ENCODE measurements around the gene ADRM1. TPM values are rescaled to one million over a fixed set of nuclear protein-coding genes. Genes with fewer than 3 reads are reported as not detected.

The ADRM1 gene
- total RNA-seq, 4 donors from 2014 or later = 89.9 to 140 (median 117) TPM

DNA sequence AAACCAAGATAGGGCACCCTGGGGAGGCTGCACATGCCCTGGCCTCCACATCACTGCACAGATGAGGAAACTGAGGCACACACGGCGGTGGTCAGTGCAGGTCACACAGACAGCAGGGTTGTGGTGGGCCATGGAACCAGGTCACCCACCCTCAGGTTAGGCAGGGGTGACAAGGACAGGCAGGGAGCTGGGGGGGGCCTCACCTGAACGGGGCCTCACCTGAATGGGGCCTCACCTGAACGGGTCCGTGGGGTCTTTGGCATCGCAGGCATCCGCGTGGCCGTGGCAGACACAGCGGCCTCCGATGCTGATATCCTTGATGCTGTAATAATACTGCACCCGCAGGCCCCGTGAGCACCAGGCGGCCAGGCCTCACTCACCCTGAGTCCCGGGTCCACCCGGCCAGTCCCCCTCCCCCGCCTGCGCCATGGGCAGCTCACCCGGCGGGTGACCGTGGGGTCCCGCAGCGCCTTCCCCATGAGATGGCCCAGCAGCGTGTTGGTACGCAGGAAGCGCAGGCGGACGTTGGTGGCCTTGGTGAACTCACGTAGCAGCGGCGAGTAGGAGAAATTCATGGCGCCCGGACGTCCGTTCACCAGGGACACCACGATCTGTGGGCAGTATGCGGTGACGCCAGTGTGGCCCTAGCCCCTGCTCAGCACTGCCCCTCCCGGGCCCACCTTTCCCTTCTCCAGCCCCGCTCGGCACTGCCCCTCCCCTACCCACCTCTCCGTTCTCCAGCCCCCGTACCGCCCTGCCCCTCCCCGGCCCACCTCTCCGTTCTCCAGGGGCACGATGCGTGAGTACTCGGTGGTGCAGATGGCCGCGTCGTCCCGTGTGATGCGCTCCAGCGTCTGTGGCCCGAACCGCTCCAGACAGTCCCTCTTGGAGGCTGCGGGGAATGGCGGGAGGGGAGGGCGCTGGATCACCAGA, 48.9 kb downstream of the ADRM1 start:
- 90 to 91% methylated on average over 40 to 51 of the region's 60 CpGs for WGBS, 2 donors
- intact Hi-C loops (cut with DNase I) = no loop called here
- Histone ChIP-seq H3K9me3 (no peaks in the 10 kb centered on the region), H3K4me1 (peaks cover 49 to 69% of the 10 kb centered on the region in 2 donors), H3K36me3 (peaks cover 4 to 14% of the 10 kb centered on the region in 2 donors), H3K27me3 (no peaks in the 10 kb centered on the region), H3K27ac (peak overlapping the region; percentile 24 to 92 (median 79)), H3K4me3 (replicated peaks in 1 of 3) (no peak overlapping the region)
- no peak for DNase-seq
- TF ChIP-seq, protein P1, sequence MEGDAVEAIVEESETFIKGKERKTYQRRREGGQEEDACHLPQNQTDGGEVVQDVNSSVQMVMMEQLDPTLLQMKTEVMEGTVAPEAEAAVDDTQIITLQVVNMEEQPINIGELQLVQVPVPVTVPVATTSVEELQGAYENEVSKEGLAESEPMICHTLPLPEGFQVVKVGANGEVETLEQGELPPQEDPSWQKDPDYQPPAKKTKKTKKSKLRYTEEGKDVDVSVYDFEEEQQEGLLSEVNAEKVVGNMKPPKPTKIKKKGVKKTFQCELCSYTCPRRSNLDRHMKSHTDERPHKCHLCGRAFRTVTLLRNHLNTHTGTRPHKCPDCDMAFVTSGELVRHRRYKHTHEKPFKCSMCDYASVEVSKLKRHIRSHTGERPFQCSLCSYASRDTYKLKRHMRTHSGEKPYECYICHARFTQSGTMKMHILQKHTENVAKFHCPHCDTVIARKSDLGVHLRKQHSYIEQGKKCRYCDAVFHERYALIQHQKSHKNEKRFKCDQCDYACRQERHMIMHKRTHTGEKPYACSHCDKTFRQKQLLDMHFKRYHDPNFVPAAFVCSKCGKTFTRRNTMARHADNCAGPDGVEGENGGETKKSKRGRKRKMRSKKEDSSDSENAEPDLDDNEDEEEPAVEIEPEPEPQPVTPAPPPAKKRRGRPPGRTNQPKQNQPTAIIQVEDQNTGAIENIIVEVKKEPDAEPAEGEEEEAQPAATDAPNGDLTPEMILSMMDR (IDR thresholded peaks at IDR 0.05) = no peak
- TF ChIP-seq POLR2A (IDR thresholded peaks at IDR 0.05) = no peak

DNA sequence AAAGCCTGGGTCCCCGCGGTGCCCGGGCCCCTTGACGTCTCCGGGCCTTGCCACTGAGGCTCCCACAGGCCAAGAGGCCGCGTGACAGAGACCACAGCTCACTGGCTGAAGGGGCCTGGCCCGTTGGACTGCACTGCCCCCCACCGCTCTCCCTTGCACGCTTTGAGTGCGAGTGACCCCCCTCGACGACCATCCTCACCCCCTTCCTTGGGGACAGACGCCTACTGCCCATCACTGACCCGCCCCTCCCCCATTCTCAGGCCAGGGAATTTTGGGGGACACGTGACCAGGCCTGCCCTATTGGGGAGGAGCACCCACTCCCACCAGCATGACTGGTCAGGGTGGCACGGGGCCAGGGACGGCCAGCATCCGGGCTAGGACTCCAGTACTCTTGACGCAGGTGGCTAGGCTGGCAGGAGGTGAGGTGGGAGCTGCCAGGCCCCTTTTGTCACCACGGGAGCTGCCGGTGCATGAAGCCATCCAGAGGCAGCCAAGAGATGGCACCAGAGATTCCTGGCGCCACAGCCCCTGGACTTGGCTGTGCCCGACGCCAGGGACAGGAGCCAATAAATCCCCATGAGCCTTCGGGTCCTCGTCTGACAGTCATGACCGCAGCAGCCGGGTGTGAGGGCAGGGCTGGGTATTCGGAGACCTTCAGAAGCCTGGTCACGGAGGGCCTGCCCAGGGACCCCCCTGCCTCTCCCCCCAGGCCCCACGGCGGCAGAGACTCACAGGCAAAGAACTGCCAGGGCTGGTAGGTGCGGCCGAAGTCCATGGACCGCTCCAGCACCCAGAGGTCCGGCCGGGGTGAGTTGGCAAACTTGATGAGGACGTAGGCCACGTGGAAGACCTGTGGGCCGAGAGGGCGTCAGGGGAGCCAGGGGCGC, 49.8 kb downstream of the ADRM1 start:
- H3K27me3 ChIP-seq = no peaks in the 10 kb centered on the region
- peaks cover 0 to 14% of the 10 kb centered on the region in 2 donors for H3K36me3 ChIP-seq
- H3K9me3 ChIP-seq = no peaks in the 10 kb centered on the region
- intact Hi-C loops (cut with DNase I) = no loop called here
- H3K27ac ChIP-seq = peak overlapping the region; percentile 82 to 97 (median 90)
- TF ChIP-seq POLR2A (IDR thresholded peaks at IDR 0.05) = peak in 1 of 2 donors; percentile 35
- TF ChIP-seq, protein P1 (IDR thresholded peaks at IDR 0.05) = peak in 4 of 6 experiments; percentile 45 to 66 (median 48)
- peak; percentile 99 for DNase-seq
- H3K4me1 ChIP-seq = peaks cover 58 to 78% of the 10 kb centered on the region in 2 donors
- 53 to 59% methylated on average over 25 to 31 of the region's 43 CpGs for WGBS, 2 donors
- no peak overlapping the region for H3K4me3 ChIP-seq (replicated peaks in 1 of 3)

DNA sequence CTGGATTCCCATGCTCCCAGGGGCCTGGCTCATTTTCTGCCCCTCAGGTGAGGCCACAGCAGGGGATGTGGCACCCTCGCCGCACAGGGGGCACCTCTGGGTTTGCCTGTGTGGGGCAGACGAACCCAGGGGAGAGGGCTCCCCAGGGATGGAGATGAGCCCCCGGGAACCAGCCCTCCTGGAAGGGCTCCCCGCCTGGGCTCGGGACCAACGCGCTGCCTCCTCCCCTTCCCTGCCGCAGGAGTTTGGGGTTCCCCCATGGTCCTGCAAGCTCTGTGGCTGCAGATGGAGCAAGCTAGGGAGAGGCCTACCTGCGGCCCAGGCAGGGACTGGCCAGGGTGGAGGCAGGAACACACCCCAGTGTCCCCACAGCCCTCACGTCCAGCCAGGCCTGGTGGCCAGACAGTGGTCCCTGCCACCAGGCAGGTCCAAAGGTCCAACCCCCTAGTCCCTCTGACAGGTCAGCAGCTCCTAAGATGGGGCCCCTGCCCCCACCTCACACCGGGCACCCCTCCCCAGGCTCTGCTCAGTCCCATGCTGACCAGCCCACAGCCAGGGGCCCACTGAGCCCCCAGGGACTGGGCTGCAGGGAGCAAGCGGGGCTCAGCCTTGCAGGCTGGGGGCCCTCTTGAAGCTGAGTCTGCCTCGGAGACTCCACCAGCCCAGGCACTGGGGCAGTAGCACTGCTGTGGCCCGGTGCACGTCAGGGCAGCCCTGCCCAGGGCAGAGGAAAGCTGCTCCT, 50.7 kb downstream of the ADRM1 start:
- WGBS, 2 donors = 86 to 100% methylated on average over 3 to 11 of the region's 16 CpGs
- intact Hi-C loops (cut with DNase I) = no loop called here
- TF ChIP-seq POLR2A (IDR thresholded peaks at IDR 0.05) = no peak
- TF ChIP-seq, protein P1 (IDR thresholded peaks at IDR 0.05) = no peak
- DNase-seq = no peak
- H3K36me3 ChIP-seq = peaks cover 0 to 14% of the 10 kb centered on the region in 2 donors
- H3K4me1 ChIP-seq = peaks cover 66 to 86% of the 10 kb centered on the region in 2 donors
- no peak overlapping the region for H3K4me3 ChIP-seq (replicated peaks in 1 of 3)
- peak overlapping the region; percentile 82 to 97 (median 90) for H3K27ac ChIP-seq
- no peaks in the 10 kb centered on the region for H3K9me3 ChIP-seq
- no peaks in the 10 kb centered on the region for H3K27me3 ChIP-seq

DNA sequence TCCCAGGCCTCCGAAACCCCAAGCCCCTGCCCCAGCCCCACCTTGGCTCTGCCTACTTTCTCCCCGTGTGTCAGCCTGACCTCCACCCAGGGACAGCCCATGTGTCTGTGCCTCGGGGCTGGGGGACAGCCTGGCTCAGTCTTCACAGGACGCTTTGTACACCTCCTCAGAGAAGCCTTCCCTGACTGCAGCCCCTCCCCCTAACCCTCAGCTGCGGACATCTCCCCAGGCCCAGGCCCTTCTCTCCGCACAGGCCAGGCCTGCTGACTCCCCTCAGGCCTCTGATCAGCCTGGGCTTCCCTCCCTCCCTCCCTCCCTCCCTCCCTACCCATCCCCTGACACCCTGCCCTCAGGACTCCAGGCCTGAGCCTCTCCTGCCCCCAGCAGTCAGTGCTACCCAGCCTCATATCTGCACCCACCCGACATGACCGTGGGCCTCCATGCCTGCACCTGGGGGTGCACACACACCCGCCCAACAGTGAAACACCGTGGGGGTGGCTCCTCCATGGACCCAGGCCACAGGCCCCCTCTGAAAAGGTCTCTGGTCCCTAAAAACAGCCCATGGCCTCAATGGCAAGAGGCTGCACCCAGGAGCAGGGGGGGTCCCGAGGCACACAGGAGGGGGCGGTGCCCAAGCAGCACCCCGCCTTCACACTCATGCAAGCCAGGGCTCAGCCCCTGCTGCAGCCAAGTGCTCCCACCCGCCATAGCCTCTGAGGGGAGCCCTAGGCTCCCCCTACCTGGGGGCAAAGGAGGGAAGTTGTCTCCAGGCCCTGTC, 51.4 kb downstream of the ADRM1 start:
- no peak for DNase-seq
- H3K4me3 ChIP-seq (replicated peaks in 1 of 3) = no peak overlapping the region
- intact Hi-C loops (cut with DNase I) = no loop called here

More for the DNA sequence above, 51.4 kb downstream of the ADRM1 start:
- no peak for TF ChIP-seq POLR2A (IDR thresholded peaks at IDR 0.05)
- TF ChIP-seq, protein P1 (IDR thresholded peaks at IDR 0.05) = no peak
- peaks cover 74 to 94% of the 10 kb centered on the region in 2 donors for H3K4me1 ChIP-seq
- H3K9me3 ChIP-seq = no peaks in the 10 kb centered on the region
- peak overlapping the region in 2 of 3 donors; percentile 90 to 97 for H3K27ac ChIP-seq
- H3K36me3 ChIP-seq = peaks cover 0 to 14% of the 10 kb centered on the region in 2 donors
- H3K27me3 ChIP-seq = no peaks in the 10 kb centered on the region
- 84 to 88% methylated on average over 11 to 12 of the region's 14 CpGs for WGBS, 2 donors
